ENCODE results near the gene LCE3A. TPM values are rescaled to one million over a fixed set of nuclear protein-coding genes. Genes with fewer than 3 reads are reported as not detected.
"Not testable (repeated sequence)": the region's sequence is repeated elsewhere in the genome, so short reads cannot be mapped to it uniquely, and the experiment has no call there.

LCE3A gene
- total RNA-seq, 1 donor from 2014 or later: not detected

DNA sequence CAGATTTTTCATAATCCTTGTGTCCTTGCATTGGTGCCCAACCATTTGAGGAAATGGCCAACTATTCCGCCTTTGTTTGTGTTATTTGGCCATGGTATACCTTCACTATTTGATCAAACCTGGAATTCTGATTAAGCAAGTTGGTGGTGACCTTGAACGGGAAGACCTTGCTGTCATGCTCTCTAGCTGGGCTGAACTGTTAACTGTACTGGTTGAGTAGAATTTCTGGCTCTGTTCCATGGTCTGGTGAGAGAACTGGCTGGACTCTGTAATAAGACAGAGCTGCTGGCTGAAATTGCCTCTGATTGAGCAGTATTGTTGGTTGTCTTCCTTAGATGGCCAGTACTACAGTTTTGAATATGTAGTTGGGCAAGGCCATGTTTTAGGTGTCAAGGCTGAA is 25.9 kb downstream of the LCE3A start:
- TF ChIP-seq, protein P1, sequence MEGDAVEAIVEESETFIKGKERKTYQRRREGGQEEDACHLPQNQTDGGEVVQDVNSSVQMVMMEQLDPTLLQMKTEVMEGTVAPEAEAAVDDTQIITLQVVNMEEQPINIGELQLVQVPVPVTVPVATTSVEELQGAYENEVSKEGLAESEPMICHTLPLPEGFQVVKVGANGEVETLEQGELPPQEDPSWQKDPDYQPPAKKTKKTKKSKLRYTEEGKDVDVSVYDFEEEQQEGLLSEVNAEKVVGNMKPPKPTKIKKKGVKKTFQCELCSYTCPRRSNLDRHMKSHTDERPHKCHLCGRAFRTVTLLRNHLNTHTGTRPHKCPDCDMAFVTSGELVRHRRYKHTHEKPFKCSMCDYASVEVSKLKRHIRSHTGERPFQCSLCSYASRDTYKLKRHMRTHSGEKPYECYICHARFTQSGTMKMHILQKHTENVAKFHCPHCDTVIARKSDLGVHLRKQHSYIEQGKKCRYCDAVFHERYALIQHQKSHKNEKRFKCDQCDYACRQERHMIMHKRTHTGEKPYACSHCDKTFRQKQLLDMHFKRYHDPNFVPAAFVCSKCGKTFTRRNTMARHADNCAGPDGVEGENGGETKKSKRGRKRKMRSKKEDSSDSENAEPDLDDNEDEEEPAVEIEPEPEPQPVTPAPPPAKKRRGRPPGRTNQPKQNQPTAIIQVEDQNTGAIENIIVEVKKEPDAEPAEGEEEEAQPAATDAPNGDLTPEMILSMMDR (IDR thresholded peaks at IDR 0.05; ENCODE audit: insufficient read depth, low read length, poor library complexity, severe bottlenecking): no peak
- DNase-seq (ENCODE audit: low read depth): no peak
- Histone ChIP-seq H3K4me3 (ENCODE audit: low read depth, low read length) (no peak overlapping the region), H3K27me3 (ENCODE audit: control insufficient read depth, insufficient read depth, low read length) (no peaks in the 10 kb centered on the region), H3K36me3 (ENCODE audit: control insufficient read depth, insufficient read depth, low read length) (no peaks in the 10 kb centered on the region)

DNA sequence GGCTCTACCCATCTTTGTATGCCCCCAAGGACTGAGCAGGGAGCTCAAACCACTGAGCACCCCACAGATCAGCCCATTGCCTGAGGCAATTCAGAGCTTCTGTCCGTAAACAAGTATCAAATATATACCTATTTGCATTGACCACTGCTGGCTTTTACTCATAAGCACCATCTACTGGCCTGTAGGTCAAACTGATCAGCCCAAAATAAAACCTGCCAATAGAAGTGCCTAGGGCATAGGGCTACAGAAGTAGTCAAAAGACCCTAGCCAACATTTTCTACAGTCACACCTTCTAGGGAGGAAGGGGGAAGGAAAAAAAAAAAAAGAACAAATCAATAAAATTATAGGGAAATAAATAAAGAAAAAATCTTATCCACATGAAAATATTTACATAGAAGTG is 37.3 kb downstream of the LCE3A start:
- Histone ChIP-seq H3K27me3 (ENCODE audit: control insufficient read depth, insufficient read depth, low read length) (no peaks in the 10 kb centered on the region), H3K36me3 (ENCODE audit: control insufficient read depth, insufficient read depth, low read length) (no peaks in the 10 kb centered on the region), H3K4me3 (ENCODE audit: low read depth, low read length) (no peak overlapping the region)
- DNase-seq (ENCODE audit: low read depth): no peak
- TF ChIP-seq, protein P1 (IDR thresholded peaks at IDR 0.05; ENCODE audit: insufficient read depth, low read length, poor library complexity, severe bottlenecking): peak; percentile 30

DNA sequence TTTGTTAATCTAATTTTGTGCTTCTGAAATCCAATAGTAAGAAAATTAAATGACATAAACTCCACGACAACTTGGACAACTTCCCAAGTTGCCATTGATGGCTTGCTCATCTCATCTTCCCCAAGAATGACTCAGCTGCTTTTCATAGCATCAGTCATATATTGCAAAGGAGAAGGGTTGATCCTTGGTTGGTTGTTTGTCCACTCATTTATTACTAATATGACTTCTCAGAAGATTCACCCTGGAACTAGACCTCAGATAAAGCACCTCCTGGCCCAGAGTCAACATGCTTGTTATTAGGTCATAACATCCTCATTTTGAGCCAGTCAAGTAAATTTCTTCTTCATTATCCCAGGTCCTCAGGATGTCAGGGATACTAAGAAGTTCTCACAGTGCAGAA is 40.3 kb downstream of the LCE3A start:
- no peak for DNase-seq (ENCODE audit: low read depth)
- Histone ChIP-seq H3K27me3 (ENCODE audit: control insufficient read depth, insufficient read depth, low read length) (no peaks in the 10 kb centered on the region), H3K36me3 (ENCODE audit: control insufficient read depth, insufficient read depth, low read length) (no peaks in the 10 kb centered on the region), H3K4me3 (ENCODE audit: low read depth, low read length) (no peak overlapping the region)
- TF ChIP-seq, protein P1 (IDR thresholded peaks at IDR 0.05; ENCODE audit: insufficient read depth, low read length, poor library complexity, severe bottlenecking): no peak

DNA sequence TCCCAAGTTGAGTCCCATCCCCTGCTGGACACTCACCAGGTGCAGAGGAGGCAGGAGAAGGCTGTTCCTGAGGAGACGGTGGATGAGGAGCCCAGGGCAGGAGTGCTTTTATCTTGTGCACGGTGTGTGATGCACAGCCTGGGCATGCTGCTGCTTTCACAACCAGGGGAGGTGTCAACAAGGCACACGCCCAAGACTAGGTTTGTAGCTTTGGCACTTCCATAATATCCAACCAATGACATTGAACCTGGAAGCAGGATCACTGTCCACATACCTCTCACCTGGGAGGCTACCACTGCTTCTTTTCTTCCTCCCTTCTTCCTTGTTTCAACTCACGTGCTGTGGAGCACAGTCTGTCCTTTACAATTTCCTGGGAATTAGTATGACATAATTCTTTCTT is 42.5 kb downstream of the LCE3A start, which contains the start of gene LCE3D:
TSS of gene LCE3D (minus strand) at position 84 of the 400 bp plus-strand sequence. CDS start 580 bp downstream, outside the sequence.
- no peaks in the 10 kb centered on the region for H3K27me3 ChIP-seq (ENCODE audit: control insufficient read depth, insufficient read depth, low read length)
- DNase-seq (ENCODE audit: low read depth): no peak
- no peak within 1 kb of the TSS for H3K4me3 ChIP-seq (ENCODE audit: low read depth, low read length)
- H3K36me3 ChIP-seq (ENCODE audit: control insufficient read depth, insufficient read depth, low read length): no peaks in the 10 kb centered on the region
- TF ChIP-seq, protein P1 (IDR thresholded peaks at IDR 0.05; ENCODE audit: insufficient read depth, low read length, poor library complexity, severe bottlenecking): no peak

DNA sequence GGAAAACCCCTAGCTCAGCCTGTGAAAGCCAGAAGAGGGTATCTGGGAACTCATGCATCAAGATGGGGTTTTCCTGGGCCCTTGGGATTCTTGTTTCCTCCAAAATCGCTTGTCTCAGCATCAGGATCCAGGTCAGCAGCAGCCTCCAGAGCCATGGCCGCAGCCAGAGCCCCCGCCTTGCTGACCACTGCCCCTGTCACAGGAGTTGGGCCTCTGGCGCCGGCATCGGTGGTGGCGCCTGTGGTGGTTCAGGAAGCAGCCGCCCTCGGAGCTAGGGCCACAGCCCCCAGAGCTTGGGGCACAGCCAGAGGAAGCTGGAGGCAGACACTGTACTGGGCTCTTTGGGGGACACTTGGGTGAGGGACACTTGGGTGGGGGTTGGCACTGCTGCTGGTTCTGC is 43.4 kb downstream of the LCE3A start:
- DNase-seq (ENCODE audit: low read depth); H3K4me3 ChIP-seq (ENCODE audit: low read depth, low read length); H3K27me3 ChIP-seq (ENCODE audit: control insufficient read depth, insufficient read depth, low read length); H3K36me3 ChIP-seq (ENCODE audit: control insufficient read depth, insufficient read depth, low read length): not testable (repeated sequence)

DNA sequence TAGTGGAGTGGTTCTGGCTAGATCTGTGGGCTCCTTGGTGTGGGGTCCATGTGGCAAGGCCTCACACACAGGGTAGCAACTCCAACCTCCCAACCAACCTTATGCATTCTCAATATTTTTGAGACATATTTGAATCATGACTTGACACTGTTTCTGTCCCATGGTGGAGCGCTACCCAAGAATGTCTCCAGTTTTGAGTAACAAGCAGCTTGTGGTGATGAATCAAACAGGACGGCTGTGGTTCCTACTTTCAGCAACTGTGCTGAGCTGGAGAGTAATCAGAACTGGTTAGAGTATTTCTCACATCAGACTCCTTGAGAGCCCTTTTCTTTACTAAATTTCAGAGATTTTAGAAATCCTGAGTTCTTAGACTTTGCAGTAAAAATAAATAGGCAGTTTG is 45.7 kb downstream of the LCE3A start:
- Histone ChIP-seq H3K36me3 (ENCODE audit: control insufficient read depth, insufficient read depth, low read length) (no peaks in the 10 kb centered on the region), H3K4me3 (ENCODE audit: low read depth, low read length) (no peak overlapping the region), H3K27me3 (ENCODE audit: control insufficient read depth, insufficient read depth, low read length) (no peaks in the 10 kb centered on the region)
- DNase-seq (ENCODE audit: low read depth): no peak
- TF ChIP-seq, protein P1 (IDR thresholded peaks at IDR 0.05; ENCODE audit: insufficient read depth, low read length, poor library complexity, severe bottlenecking): no peak

Other genes with a start within 250 kb of the LCE3A start
- not detected in 2 replicates for gene CRNN, start 208.8 kb downstream of the LCE3A start, total RNA-seq
- not detected in 2 replicates for gene LCE5A, start 112.3 kb downstream of the LCE3A start, total RNA-seq
- 0.75 TPM in 1 of 2 replicates, not detected in the other for gene CRCT1, start 108.6 kb downstream of the LCE3A start, total RNA-seq
- not detected in 2 replicates for gene LCE3E, start 56.3 kb downstream of the LCE3A start, total RNA-seq
- not detected in 2 replicates for gene LCE3D, start 42.6 kb downstream of the LCE3A start, total RNA-seq
- not detected in 2 replicates for gene LCE3C, start 22.9 kb downstream of the LCE3A start, total RNA-seq
- gene LCE3B, start 9.3 kb downstream of the LCE3A start, total RNA-seq: not detected in 2 replicates
- gene LCE2D, start 40.3 kb upstream of the LCE3A start, total RNA-seq: not detected in 2 replicates
- not detected in 2 replicates for gene LCE2C, start 52.2 kb upstream of the LCE3A start, total RNA-seq
- not detected in 2 replicates for gene LCE2B, start 63.0 kb upstream of the LCE3A start, total RNA-seq
- gene LCE2A, start 75.2 kb upstream of the LCE3A start, total RNA-seq: not detected in 2 replicates
- gene LCE4A, start 85.1 kb upstream of the LCE3A start, total RNA-seq: not detected in 2 replicates
- gene KPRP, start 134.9 kb upstream of the LCE3A start, total RNA-seq: not detected in 2 replicates
- gene LCE1F, start 152.0 kb upstream of the LCE3A start, total RNA-seq: not detected in 2 replicates
- gene LCE1E, start 163.2 kb upstream of the LCE3A start, total RNA-seq: not detected in 2 replicates
- gene LCE1D, start 173.6 kb upstream of the LCE3A start, total RNA-seq: not detected in 2 replicates
- not detected in 2 replicates for gene LCE1C, start 183.5 kb upstream of the LCE3A start, total RNA-seq
- not detected in 2 replicates for gene LCE1B, start 188.9 kb upstream of the LCE3A start, total RNA-seq
- gene LCE1A, start 204.4 kb upstream of the LCE3A start, total RNA-seq: not detected in 2 replicates
- gene LCE6A, start 219.8 kb upstream of the LCE3A start, total RNA-seq: not detected in 2 replicates
- not detected in 2 replicates for gene LCE7A, start 236.9 kb upstream of the LCE3A start, total RNA-seq